Measurements from ENCODE around the gene OGFR. TPM values are rescaled to one million over a fixed set of nuclear protein-coding genes. Genes with fewer than 3 reads are reported as not detected.

OGFR gene
- total RNA-seq, 1 experiment from 2014 or later: 47.3 TPM

GRCh38 chr20:62809530-62810428, 5.1 kb downstream of the OGFR start:
- ChIA-PET POLR2A (interaction anchor here (0.7 kb wide), 1 partner anchor 501 kb away, joined by 10 read pairs; no protein-coding TSS in a partner anchor), CTCF (interaction anchor here (0.5 kb wide), 1 partner anchor 292 kb away, joined by 11 read pairs; no protein-coding TSS in a partner anchor)
- in situ Hi-C loops (cut with HindIII; ENCODE audit: low pct_unique_long_range_greater_than_20kb, low sequenced_read_pairs): no loop called here
- intact Hi-C loops (cut with micrococcal nuclease; ENCODE audit: unreplicated experiment): no loop called here
- H3K4me1 ChIP-seq (ENCODE audit: control insufficient read depth, insufficient read depth, low read length): peaks cover 39% of the 10 kb centered on the region
- no peaks in the 10 kb centered on the region for H3K9me3 ChIP-seq (ENCODE audit: control insufficient read depth, insufficient read depth, low read depth, low read length)
- DNase-seq (ENCODE audit: low read depth, low spot score): no peak
- no TSS peak for BruUV-seq (replicated peaks)
- no peak overlapping the region for H3K27ac ChIP-seq (ENCODE audit: low read length)
- no peak overlapping the region for H3K4me3 ChIP-seq (ENCODE audit: low read depth in 2 of 2, low read length in 2 of 2)
- TF ChIP-seq TCF7L2 (IDR thresholded peaks at IDR 0.05; ENCODE audit: low read depth, low read length) (no peak), REST (IDR thresholded peaks at IDR 0.05; ENCODE audit: insufficient read depth in 1 of 2, low read depth in 2 of 2, low read length in 1 of 2) (no peak), CTCF (IDR thresholded peaks at IDR 0.05) (no peak), SIN3A (IDR thresholded peaks at IDR 0.05; ENCODE audit: borderline replicate concordance, insufficient read depth, low read depth, low read length) (no peak), POLR2AphosphoS5 (IDR thresholded peaks at IDR 0.05; ENCODE audit: low read depth, low read length) (no peak)
- no peaks in the 10 kb centered on the region for H3K27me3 ChIP-seq (ENCODE audit: control insufficient read depth, insufficient read depth, low read length)
- peaks cover 7% of the 10 kb centered on the region for H3K36me3 ChIP-seq (ENCODE audit: control insufficient read depth, insufficient read depth, low read length)
- no peak for ATAC-seq

GRCh38 chr20:62811320-62811719, 6.7 kb downstream of the OGFR start:
- Histone ChIP-seq H3K4me3 (ENCODE audit: low read depth in 2 of 2, low read length in 2 of 2) (no peak overlapping the region), H3K9me3 (ENCODE audit: control insufficient read depth, insufficient read depth, low read depth, low read length) (no peaks in the 10 kb centered on the region), H3K36me3 (ENCODE audit: control insufficient read depth, insufficient read depth, low read length) (peaks cover 5% of the 10 kb centered on the region; the same call in 1 of the 2 replicates), H3K27ac (ENCODE audit: low read length) (no peak overlapping the region), H3K4me1 (ENCODE audit: control insufficient read depth, insufficient read depth, low read length) (peaks cover 50% of the 10 kb centered on the region), H3K27me3 (ENCODE audit: control insufficient read depth, insufficient read depth, low read length) (no peaks in the 10 kb centered on the region)
- intact Hi-C loops (cut with micrococcal nuclease; ENCODE audit: unreplicated experiment) (no loop called here), in situ Hi-C loops (cut with HindIII; ENCODE audit: low pct_unique_long_range_greater_than_20kb, low sequenced_read_pairs) (no loop called here)
- TF ChIP-seq CTCF (IDR thresholded peaks at IDR 0.05): no peak
- no peak for TF ChIP-seq REST (IDR thresholded peaks at IDR 0.05; ENCODE audit: insufficient read depth in 1 of 2, low read depth in 2 of 2, low read length in 1 of 2)
- TF ChIP-seq SIN3A (IDR thresholded peaks at IDR 0.05; ENCODE audit: borderline replicate concordance, insufficient read depth, low read depth, low read length): no peak
- no peak for TF ChIP-seq TCF7L2 (IDR thresholded peaks at IDR 0.05; ENCODE audit: low read depth, low read length)
- POLR2A ChIA-PET: no interaction called here
- BruUV-seq (replicated peaks): no TSS peak
- ATAC-seq (no peak), DNase-seq (ENCODE audit: low read depth, low spot score) (no peak)
- CTCF ChIA-PET: no interaction called here
